SU-DHL-6 (cell line): ENCODE measurements around the gene ITGB1BP2.
"Not testable (repeated sequence)": the region's sequence is repeated elsewhere in the genome, so short reads cannot be mapped to it uniquely, and the experiment has no call there.

ENCODE experiments used
- CTCF ChIP-seq: fragments of 200-600 bp; sonication (generic); IDR thresholded peaks from one replicate; pipeline ENCODE4 v1.5.1; 2017; ENCODE audit warnings: antibody characterized with exemption, mild to moderate bottlenecking, low read length, moderate library complexity; ENCODE audit not compliant: insufficient read depth, poor library complexity, severe bottlenecking
- EZH2phosphoT487 ChIP-seq: fragments of 200-600 bp; sonication (generic), shearing (Covaris generic); conservative IDR thresholded peaks from 2 replicates; pipeline ENCODE4 v1.6.1; 2018; ENCODE audit warnings: mild to moderate bottlenecking, antibody characterized with exemption, low read length, moderate library complexity, mixed read lengths

GRCh38 chrX:71300495-71300894, 1.1 kb upstream of the ITGB1BP2 start:
- TF ChIP-seq CTCF, EZH2phosphoT487: not testable (repeated sequence)
